Esophagus muscularis mucosa (tissue), 4 donors: ENCODE measurements around the gene SLFN14. TPM values are rescaled to one million over a fixed set of nuclear protein-coding genes. Genes with fewer than 3 reads are reported as not detected.
A peak's percentile ranks its signal among the peaks of the same experiment; 100 is the strongest.

ENCODE experiments used
- DNase-seq: peaks from one replicate; pipeline ENCODE4 v3.0.0-alpha.2; 2017; ENCODE audit errors: extremely low spot score
- H3K27ac ChIP-seq, 4 donors: fragments of 200-600 bp; sonication (generic); replicated peaks in 1 of 4; 1 replicate in 3 of 4; 2 replicates in 1 of 4; pipeline ENCODE4 v1.5.1; 2016 to 2019; ENCODE audit warnings: mild to moderate bottlenecking in 1 of 4
- H3K27me3 ChIP-seq, 4 donors: fragments of 200-600 bp; sonication (generic); one replicate each; pipeline versions ENCODE4 v1.5.1 to v1.6.0; 2016 to 2019
- H3K36me3 ChIP-seq, 4 donors: fragments of 200-600 bp; sonication (generic); one replicate each; pipeline ENCODE4 v1.5.1; 2016 to 2019
- H3K4me1 ChIP-seq, 4 donors: fragments of 200-600 bp; sonication (generic); one replicate each; pipeline ENCODE4 v1.5.1; 2016 to 2019
- H3K4me3 ChIP-seq, 4 donors: fragments of 200-600 bp; sonication (generic); 1 replicate in 2 of 4; 2 replicates in 2 of 4; pipeline ENCODE4 v1.5.1; 2016 to 2019; ENCODE audit warnings: mild to moderate bottlenecking in 4 of 4, moderate library complexity in 1 of 4
- H3K9me3 ChIP-seq, 4 donors: fragments of 200-600 bp; sonication (generic); 1 replicate in 3 of 4; 2 replicates in 1 of 4; pipeline ENCODE4 v1.5.1; 2016 to 2019
- CTCF ChIP-seq, 3 experiments: fragments of 200-600 bp in 2 of 3; fragments of 450-650 bp in 1 of 3; sonication (generic) in 2 of 3; IDR thresholded peaks; one replicate each; pipeline ENCODE4 v1.5.1; 2017 to 2019; ENCODE audit warnings: antibody characterized with exemption in 3 of 3, mild to moderate bottlenecking in 2 of 3, moderate library complexity in 1 of 3
- EP300 ChIP-seq: sonication (generic); formaldehyde crosslinking; IDR thresholded peaks from one replicate; pipeline ENCODE4 v1.6.1; 2017; ENCODE audit warnings: antibody characterized with exemption
- POLR2A ChIP-seq: fragments of 450-650 bp; IDR thresholded peaks from one replicate; pipeline ENCODE4 v1.6.1; 2017; ENCODE audit warnings: antibody characterized with exemption, moderate library complexity, mild to moderate bottlenecking, low read depth
- POLR2AphosphoS5 ChIP-seq, 2 donors: sonication (generic); formaldehyde crosslinking; IDR thresholded peaks; one replicate each; pipeline ENCODE4 v1.6.1; 2017; ENCODE audit warnings: antibody characterized with exemption in 2 of 2
- WGBS: methylation state at CpG from one replicate; pipeline ENCODE4 v1.1.5; 2018; 5-methylcytosine and 5-hydroxymethylcytosine counted together
- intact Hi-C: fragments of 100-400 bp; cut with DNase I; formaldehyde crosslinking; loops from one replicate; pipeline ENCODE4 v1.15.1; 2023
- total RNA-seq, 4 donors: library from RNA; depleted of rRNA; stranded (reverse); fragments of >200 nt; gene quantifications; one replicate each; pipeline versions ENCODE4 v1.1.0 to v1.2.1, GENCODE V29; 2016

Gene SLFN14
- total RNA-seq, 4 donors from 2014 or later, result not detected

- WGBS, result 0% methylated on average over 18 of the region's 45 CpGs
- DNase-seq, result peak; percentile 95
- H3K27ac ChIP-seq, result peak within 1 kb of the TSS; percentile 86 to 92 (median 88)
- no peaks in the 10 kb centered on the region for H3K9me3 ChIP-seq
- peak within 1 kb of the TSS; percentile 72 to 84 (median 75) for H3K4me3 ChIP-seq
- H3K4me1 ChIP-seq, result peaks cover 19 to 25% (median 24%) of the 10 kb centered on the region in 4 donors
- no peaks in the 10 kb centered on the region for H3K27me3 ChIP-seq
- intact Hi-C loops, result no loop called here
- TF ChIP-seq EP300 (no peak), POLR2AphosphoS5 (IDR thresholded peaks at IDR 0.05) (peak; percentile 89 to 92), POLR2A (no peak), CTCF (IDR thresholded peaks at IDR 0.05) (peak in 2 of 3 experiments; percentile 6 to 23)
- peaks cover 0 to 32% (median 25%) of the 10 kb centered on the region in 4 donors for H3K36me3 ChIP-seq
Observed at GRCh38 chr17:35578197-35578928, 17.7 kb upstream of the SLFN14 start, which contains the start of gene PEX12. PEX12 (minus strand) TSS chr17:35578571; CDS start chr17:35578021, 550 bp downstream.

- intact Hi-C loops, result no loop called here
- peak overlapping the region; percentile 72 to 84 (median 75) for H3K4me3 ChIP-seq
- H3K27ac ChIP-seq, result peak overlapping the region; percentile 86 to 92 (median 88)
- H3K27me3 ChIP-seq, result no peaks in the 10 kb centered on the region
- peaks cover 19 to 25% (median 24%) of the 10 kb centered on the region in 4 donors for H3K4me1 ChIP-seq
- DNase-seq, result no peak
- TF ChIP-seq POLR2AphosphoS5 (IDR thresholded peaks at IDR 0.05) (no peak), CTCF (IDR thresholded peaks at IDR 0.05) (no peak), POLR2A (no peak), EP300 (no peak)
- peaks cover 0 to 35% (median 25%) of the 10 kb centered on the region in 4 donors for H3K36me3 ChIP-seq
- WGBS, result 5% methylated on average over 8 of the region's 8 CpGs
- no peaks in the 10 kb centered on the region for H3K9me3 ChIP-seq
Observed at GRCh38 chr17:35577830-35578196, 17.2 kb upstream of the SLFN14 start.

- intact Hi-C loops, result no loop called here
- Histone ChIP-seq H3K4me3 (no peak overlapping the region), H3K4me1 (peaks cover 19 to 34% (median 29%) of the 10 kb centered on the region in 4 donors), H3K36me3 (peaks cover 0 to 42% (median 30%) of the 10 kb centered on the region in 4 donors), H3K27me3 (no peaks in the 10 kb centered on the region), H3K9me3 (no peaks in the 10 kb centered on the region), H3K27ac (no peak overlapping the region)
- WGBS, result 90% methylated on average over 3 of the region's 3 CpGs
- no peak for DNase-seq
- TF ChIP-seq EP300, result no peak
- TF ChIP-seq POLR2AphosphoS5 (IDR thresholded peaks at IDR 0.05), result no peak
- no peak for TF ChIP-seq CTCF (IDR thresholded peaks at IDR 0.05)
- TF ChIP-seq POLR2A, result no peak
Observed at GRCh38 chr17:35575759-35576158, 15.1 kb upstream of the SLFN14 start.

- Histone ChIP-seq H3K4me1 (peaks cover 20 to 40% (median 32%) of the 10 kb centered on the region in 4 donors), H3K9me3 (no peaks in the 10 kb centered on the region), H3K36me3 (peaks cover 0 to 20% (median 14%) of the 10 kb centered on the region in 4 donors), H3K27ac (no peak overlapping the region), H3K27me3 (no peaks in the 10 kb centered on the region), H3K4me3 (no peak overlapping the region)
- 93% methylated on average over 2 of the region's 2 CpGs for WGBS
- intact Hi-C loops, result no loop called here
- no peak for TF ChIP-seq POLR2A
- TF ChIP-seq EP300, result no peak
- TF ChIP-seq CTCF (IDR thresholded peaks at IDR 0.05), result no peak
- DNase-seq, result no peak
Observed at GRCh38 chr17:35569405-35569804, 8.8 kb upstream of the SLFN14 start.
